ENCODE results near the gene ARFGEF3. TPM values are rescaled to one million over a fixed set of nuclear protein-coding genes. Genes with fewer than 3 reads are reported as not detected.

Gene ARFGEF3
- total RNA-seq, 1 donor from 2014 or later = 2.0 TPM

GRCh38 chr6:138159246-138159645, 2.5 kb upstream of the ARFGEF3 start:
- no peak for TF ChIP-seq CTCF (IDR thresholded peaks at IDR 0.05; ENCODE audit: borderline replicate concordance)
- DNase-seq = no peak
- H3K4me3 ChIP-seq = no peak overlapping the region
- peaks cover 43% of the 10 kb centered on the region for H3K27me3 ChIP-seq (ENCODE audit: low read depth)
- no peaks in the 10 kb centered on the region for H3K9me3 ChIP-seq (replicated peaks)
- H3K4me1 ChIP-seq = peaks cover 19% of the 10 kb centered on the region
- H3K27ac ChIP-seq (replicated peaks) = no peak overlapping the region
- intact Hi-C loops (cut with micrococcal nuclease) = no loop called here
- no peaks in the 10 kb centered on the region for H3K36me3 ChIP-seq

GRCh38 chr6:138160329-138161087, 1.2 kb upstream of the ARFGEF3 start:
- Histone ChIP-seq H3K36me3 (no peaks in the 10 kb centered on the region), H3K9me3 (replicated peaks) (no peaks in the 10 kb centered on the region), H3K4me3 (peak overlapping the region; percentile 77), H3K4me1 (peaks cover 19% of the 10 kb centered on the region), H3K27me3 (ENCODE audit: low read depth) (peaks cover 38% of the 10 kb centered on the region), H3K27ac (replicated peaks) (no peak overlapping the region)
- no peak for TF ChIP-seq CTCF (IDR thresholded peaks at IDR 0.05; ENCODE audit: borderline replicate concordance)
- DNase-seq = no peak
- intact Hi-C loops (cut with micrococcal nuclease) = no loop called here

GRCh38 chr6:138161088-138161337, 726 bp upstream of the ARFGEF3 start:
- Histone ChIP-seq H3K9me3 (replicated peaks) (no peaks in the 10 kb centered on the region), H3K36me3 (no peaks in the 10 kb centered on the region), H3K27ac (replicated peaks) (no peak overlapping the region), H3K4me3 (peak overlapping the region; percentile 77), H3K4me1 (peaks cover 19% of the 10 kb centered on the region), H3K27me3 (ENCODE audit: low read depth) (peaks cover 38% of the 10 kb centered on the region)
- intact Hi-C loops (cut with micrococcal nuclease) = no loop called here
- TF ChIP-seq CTCF (IDR thresholded peaks at IDR 0.05; ENCODE audit: borderline replicate concordance) = no peak
- no peak for DNase-seq

GRCh38 chr6:138162111-138162954, 594 bp downstream of the ARFGEF3 start:
- H3K9me3 ChIP-seq (replicated peaks) = no peaks in the 10 kb centered on the region
- intact Hi-C loops (cut with micrococcal nuclease) = no loop called here
- peak overlapping the region; percentile 40 for H3K27ac ChIP-seq (replicated peaks)
- no peak for TF ChIP-seq CTCF (IDR thresholded peaks at IDR 0.05; ENCODE audit: borderline replicate concordance)
- peak overlapping the region; percentile 77 for H3K4me3 ChIP-seq
- H3K36me3 ChIP-seq = no peaks in the 10 kb centered on the region
- no peak for DNase-seq
- H3K27me3 ChIP-seq (ENCODE audit: low read depth) = peaks cover 38% of the 10 kb centered on the region
- H3K4me1 ChIP-seq = peaks cover 19% of the 10 kb centered on the region

- TF ChIP-seq CTCF (IDR thresholded peaks at IDR 0.05; ENCODE audit: borderline replicate concordance) = no peak
- intact Hi-C loops (cut with micrococcal nuclease) = no loop called here
- DNase-seq = no peak
- H3K36me3 ChIP-seq = no peaks in the 10 kb centered on the region
- H3K9me3 ChIP-seq (replicated peaks) = no peaks in the 10 kb centered on the region
- H3K4me1 ChIP-seq = peaks cover 19% of the 10 kb centered on the region
- H3K27me3 ChIP-seq (ENCODE audit: low read depth) = peaks cover 41% of the 10 kb centered on the region
- H3K4me3 ChIP-seq = peak overlapping the region; percentile 77
- no peak overlapping the region for H3K27ac ChIP-seq (replicated peaks)
Measured at GRCh38 chr6:138162955-138163575, 1.3 kb downstream of the ARFGEF3 start.

Data from left ventricle myocardium inferior (tissue), 1 donor.